Endothelial cell of umbilical vein (primary cell): ENCODE results near the gene PLBD2. TPM values are rescaled to one million over a fixed set of nuclear protein-coding genes. Genes with fewer than 3 reads are reported as not detected.

Source experiments
- BruUV-seq: library from RNA; stranded (reverse); fragments of 400-500 nt; replicated peaks from 2 replicates; lab custom pipeline; 2021; lab: Mats Ljungman, UMichigan
- CTCF ChIA-PET: fragments of 300-600, 350-600 bp; sonication (Branson Sonifier 250); formaldehyde crosslinking; loops from one replicate; lab custom pipeline; 2021; ENCODE audit warnings: antibody characterized with exemption, inconsistent platforms; lab: Charles Lee
- POLR2A ChIA-PET: fragments of 300-600, 350-600 bp; sonication (Branson Sonifier 250); formaldehyde crosslinking; loops from one replicate; lab custom pipeline; 2021; ENCODE audit warnings: antibody characterized with exemption, inconsistent platforms; lab: Charles Lee
- DNase-seq: peaks from one replicate; pipeline ENCODE4 v3.0.0-alpha.2; 2011; ENCODE audit warnings: low read depth, low spot score
- FAIRE-seq: peaks from 2 replicates; lab custom pipeline; 2011; peaks lifted over from hg19 to GRCh38; lab: Jason Lieb, UNC
- H2AFZ ChIP-seq: 2 replicates; pipeline ENCODE4 v1.6.0; 2012; ENCODE audit warnings: low read depth, low read length, control low read depth, inconsistent platforms
- H3K27ac ChIP-seq: 2 replicates; pipeline ENCODE4 v1.5.1; 2011; ENCODE audit warnings: low read depth, mild to moderate bottlenecking, control low read depth, low read length, moderate library complexity; ENCODE audit not compliant: insufficient read depth
- H3K27me3 ChIP-seq, 2 experiments: 2 replicates each; pipeline versions ENCODE4 v1.6.0 to v1.6.1; 2011; ENCODE audit warnings: low read length in 2 of 2, mixed read lengths in 1 of 2; ENCODE audit not compliant: control insufficient read depth in 2 of 2, insufficient read depth in 2 of 2
- H3K36me3 ChIP-seq, 2 experiments: 2 replicates in 1 of 2; 3 replicates in 1 of 2; pipeline ENCODE4 v1.5.1; 2011; ENCODE audit warnings: low read length in 2 of 2, mild to moderate bottlenecking in 1 of 2, moderate library complexity in 1 of 2; ENCODE audit not compliant: control insufficient read depth in 2 of 2, insufficient read depth in 2 of 2; ENCODE audit errors: extremely low read depth in 1 of 2
- H3K4me1 ChIP-seq: 3 replicates; pipeline ENCODE4 v1.5.1; 2011; ENCODE audit warnings: mild to moderate bottlenecking, low read length; ENCODE audit not compliant: control insufficient read depth, insufficient read depth; ENCODE audit errors: extremely low read depth
- H3K4me2 ChIP-seq: 2 replicates; pipeline ENCODE4 v1.6.1; 2011; ENCODE audit warnings: low read length, control low read depth, mixed read lengths; ENCODE audit not compliant: insufficient read depth
- H3K4me3 ChIP-seq, 3 experiments: fragments of 200-600 bp in 1 of 3; sonication (generic), shearing (Covaris generic) in 1 of 3; replicated peaks in 1 of 3; 2 replicates each; pipeline ENCODE4 v1.5.1; 2011 to 2016; ENCODE audit warnings: control low read depth in 3 of 3, low read length in 3 of 3, mild to moderate bottlenecking in 2 of 3, inconsistent platforms in 1 of 3, low read depth in 1 of 3, moderate library complexity in 1 of 3; ENCODE audit not compliant: insufficient read depth in 1 of 3
- H3K79me2 ChIP-seq: 2 replicates; pipeline ENCODE4 v1.6.0; 2012; ENCODE audit warnings: low read length, inconsistent platforms; ENCODE audit not compliant: control insufficient read depth, insufficient read depth
- H3K9ac ChIP-seq: replicated peaks from 2 replicates; pipeline ENCODE3; 2011; ENCODE audit warnings: low read length, control low read depth; ENCODE audit not compliant: insufficient read depth; ENCODE audit errors: extremely low read depth
- H3K9me1 ChIP-seq: replicated peaks from 3 replicates; pipeline ENCODE4 v1.6.0; 2011; ENCODE audit warnings: mild to moderate bottlenecking, low read length; ENCODE audit not compliant: control insufficient read depth, insufficient read depth; ENCODE audit errors: extremely low read depth
- H3K9me3 ChIP-seq: replicated peaks from 2 replicates; pipeline ENCODE4 v1.5.1; 2012; ENCODE audit warnings: low read length, inconsistent platforms; ENCODE audit not compliant: control insufficient read depth, insufficient read depth
- H4K20me1 ChIP-seq: replicated peaks from 2 replicates; pipeline ENCODE3; 2011; ENCODE audit warnings: mild to moderate bottlenecking, low read length; ENCODE audit not compliant: control insufficient read depth, insufficient read depth; ENCODE audit errors: extremely low read depth
- MYC ChIP-seq: IDR thresholded peaks from one replicate; pipeline ENCODE4 v1.6.1; 2011; ENCODE audit warnings: mild to moderate bottlenecking, low read depth, low read length
- POLR2A ChIP-seq: IDR thresholded peaks from 2 replicates; pipeline ENCODE4 v1.6.1; 2012; ENCODE audit warnings: low read depth, mild to moderate bottlenecking, control low read depth, low read length
- POLR2AphosphoS5 ChIP-seq: IDR thresholded peaks from 2 replicates; pipeline ENCODE4 v1.6.1; 2012; ENCODE audit warnings: low read depth, mild to moderate bottlenecking, control low read depth, low read length, moderate library complexity; ENCODE audit not compliant: insufficient read depth
- dilution Hi-C: fragments of 300-500 bp; cut with MboI; formaldehyde crosslinking; loops from one replicate; pipeline ENCODE4 v1.15.0; 2019; ENCODE audit warnings: low sequenced_read_pairs; ENCODE audit not compliant: extremely low pct_ligation_motif_present
- intact Hi-C: fragments of 100-400 bp; cut with micrococcal nuclease; formaldehyde crosslinking; loops from one replicate; pipeline ENCODE4 v1.10.0; 2022
- polyA plus RNA-seq, 4 experiments: library from polyadenylated mRNA; depleted of rRNA in 3 of 4; stranded (reverse) in 3 of 4; unstranded in 1 of 4; fragments of >200 nt; gene quantifications; 2 replicates each; pipeline versions ENCODE4 v1.2.1 to v1.2.3, GENCODE V29; 2011 to 2012; ENCODE audit warnings: missing spikeins in 1 of 4
- total RNA-seq: library from RNA; stranded (reverse); gene quantifications from 2 replicates; pipeline ENCODE4 v1.2.3, GENCODE V29; 2021
- TF ChIP-seq, protein P1 (sequence below), 2 donors: IDR thresholded peaks; 1 replicate in 1 of 2; 2 replicates in 1 of 2; pipeline ENCODE4 v1.5.1; 2011; ENCODE audit warnings: low read length in 2 of 2, mild to moderate bottlenecking in 2 of 2, moderate library complexity in 2 of 2, control low read depth in 1 of 2, inconsistent platforms in 1 of 2, low read depth in 1 of 2; ENCODE audit not compliant: insufficient read depth in 1 of 2; ENCODE audit errors: extremely low read depth in 1 of 2

Gene PLBD2
- total and polyA plus RNA-seq, 2 donors (not counting 3 experiments of a cell fraction or from before 2014, with no cell fraction given), result 24.4 to 46.8 TPM

GRCh38 chr12:113334786-113335539, 23.4 kb upstream of the PLBD2 start, which contains the start of gene SLC8B1:
SLC8B1 (minus strand) TSS chr12:113335109; CDS start chr12:113332878, 2,231 bp downstream.
- BruUV-seq, result no TSS peak

More at GRCh38 chr12:113334786-113335539, 23.4 kb upstream of the PLBD2 start, which contains the start of gene SLC8B1:
- peak within 1 kb of the TSS; percentile 86 for H2AFZ ChIP-seq
- FAIRE-seq, result peak; percentile 87
- H3K9me1 ChIP-seq, result no peaks in the 10 kb centered on the region
- H4K20me1 ChIP-seq, result no peaks in the 10 kb centered on the region
- peaks cover 18% of the 10 kb centered on the region for H3K4me1 ChIP-seq
- H3K79me2 ChIP-seq, result peaks cover 6% of the 10 kb centered on the region
- peak within 1 kb of the TSS; percentile 64 for H3K9ac ChIP-seq
- intact Hi-C loops, result loop anchor here (1.0 to 10.0 kb wide), 4 partner anchors 23 to 138 kb away; partner anchors contain the start of genes PLBD2 and TPCN1
- no peak for TF ChIP-seq MYC
- TF ChIP-seq, protein P1, sequence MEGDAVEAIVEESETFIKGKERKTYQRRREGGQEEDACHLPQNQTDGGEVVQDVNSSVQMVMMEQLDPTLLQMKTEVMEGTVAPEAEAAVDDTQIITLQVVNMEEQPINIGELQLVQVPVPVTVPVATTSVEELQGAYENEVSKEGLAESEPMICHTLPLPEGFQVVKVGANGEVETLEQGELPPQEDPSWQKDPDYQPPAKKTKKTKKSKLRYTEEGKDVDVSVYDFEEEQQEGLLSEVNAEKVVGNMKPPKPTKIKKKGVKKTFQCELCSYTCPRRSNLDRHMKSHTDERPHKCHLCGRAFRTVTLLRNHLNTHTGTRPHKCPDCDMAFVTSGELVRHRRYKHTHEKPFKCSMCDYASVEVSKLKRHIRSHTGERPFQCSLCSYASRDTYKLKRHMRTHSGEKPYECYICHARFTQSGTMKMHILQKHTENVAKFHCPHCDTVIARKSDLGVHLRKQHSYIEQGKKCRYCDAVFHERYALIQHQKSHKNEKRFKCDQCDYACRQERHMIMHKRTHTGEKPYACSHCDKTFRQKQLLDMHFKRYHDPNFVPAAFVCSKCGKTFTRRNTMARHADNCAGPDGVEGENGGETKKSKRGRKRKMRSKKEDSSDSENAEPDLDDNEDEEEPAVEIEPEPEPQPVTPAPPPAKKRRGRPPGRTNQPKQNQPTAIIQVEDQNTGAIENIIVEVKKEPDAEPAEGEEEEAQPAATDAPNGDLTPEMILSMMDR (IDR thresholded peaks at IDR 0.05; ENCODE audit: extremely low read depth in 1 of 2, insufficient read depth in 1 of 2, low read depth in 1 of 2, low read length in 2 of 2), result no peak
- TF ChIP-seq POLR2A, result peak; percentile 83
- peak; percentile 93 for TF ChIP-seq POLR2AphosphoS5
- peak within 1 kb of the TSS; percentile 70 to 79 (median 78) for H3K4me3 ChIP-seq
- dilution Hi-C loops, result no loop called here
- H3K4me2 ChIP-seq, result peak within 1 kb of the TSS; percentile 60
- POLR2A ChIA-PET, result no interaction called here
- CTCF ChIA-PET, result interaction anchor here (0.6 to 1.7 kb wide), 9 partner anchors 9 to 91 kb away, joined by 3 to 11 read pairs (median 4); partner anchors contain the start of gene PLBD2
- DNase-seq, result peak; percentile 75
- H3K9me3 ChIP-seq, result no peaks in the 10 kb centered on the region
- no peaks in the 10 kb centered on the region for H3K27me3 ChIP-seq
- H3K27ac ChIP-seq, result peak within 1 kb of the TSS; percentile 30
- H3K36me3 ChIP-seq, result no peaks in the 10 kb centered on the region
